Esophagus muscularis mucosa (tissue), 4 donors: ENCODE results near the gene MGAT1. TPM values are rescaled to one million over a fixed set of nuclear protein-coding genes. Genes with fewer than 3 reads are reported as not detected.

Experiments
- DNase-seq: peaks from one replicate; pipeline ENCODE4 v3.0.0-alpha.2; 2017; ENCODE audit errors: extremely low spot score
- H3K27ac ChIP-seq, 4 donors: fragments of 200-600 bp; sonication (generic); replicated peaks in 1 of 4; 1 replicate in 3 of 4; 2 replicates in 1 of 4; pipeline ENCODE4 v1.5.1; 2016 to 2019; ENCODE audit warnings: mild to moderate bottlenecking in 1 of 4
- H3K27me3 ChIP-seq, 4 donors: fragments of 200-600 bp; sonication (generic); one replicate each; pipeline versions ENCODE4 v1.5.1 to v1.6.0; 2016 to 2019
- H3K36me3 ChIP-seq, 4 donors: fragments of 200-600 bp; sonication (generic); one replicate each; pipeline ENCODE4 v1.5.1; 2016 to 2019
- H3K4me1 ChIP-seq, 4 donors: fragments of 200-600 bp; sonication (generic); one replicate each; pipeline ENCODE4 v1.5.1; 2016 to 2019
- H3K4me3 ChIP-seq, 4 donors: fragments of 200-600 bp; sonication (generic); 1 replicate in 2 of 4; 2 replicates in 2 of 4; pipeline ENCODE4 v1.5.1; 2016 to 2019; ENCODE audit warnings: mild to moderate bottlenecking in 4 of 4, moderate library complexity in 1 of 4
- H3K9me3 ChIP-seq, 4 donors: fragments of 200-600 bp; sonication (generic); 1 replicate in 3 of 4; 2 replicates in 1 of 4; pipeline ENCODE4 v1.5.1; 2016 to 2019
- EP300 ChIP-seq: sonication (generic); formaldehyde crosslinking; IDR thresholded peaks from one replicate; pipeline ENCODE4 v1.6.1; 2017; ENCODE audit warnings: antibody characterized with exemption
- POLR2A ChIP-seq: fragments of 450-650 bp; IDR thresholded peaks from one replicate; pipeline ENCODE4 v1.6.1; 2017; ENCODE audit warnings: antibody characterized with exemption, moderate library complexity, mild to moderate bottlenecking, low read depth
- POLR2AphosphoS5 ChIP-seq, 2 donors: sonication (generic); formaldehyde crosslinking; IDR thresholded peaks; one replicate each; pipeline ENCODE4 v1.6.1; 2017; ENCODE audit warnings: antibody characterized with exemption in 2 of 2
- WGBS: methylation state at CpG from one replicate; pipeline ENCODE4 v1.1.5; 2018; 5-methylcytosine and 5-hydroxymethylcytosine counted together
- intact Hi-C: fragments of 100-400 bp; cut with DNase I; formaldehyde crosslinking; loops from one replicate; pipeline ENCODE4 v1.15.1; 2023
- total RNA-seq, 4 donors: library from RNA; depleted of rRNA; stranded (reverse); fragments of >200 nt; gene quantifications; one replicate each; pipeline versions ENCODE4 v1.1.0 to v1.2.1, GENCODE V29; 2016
- TF ChIP-seq, protein P1 (sequence below), 3 experiments: fragments of 200-600 bp in 2 of 3; fragments of 450-650 bp in 1 of 3; sonication (generic) in 2 of 3; IDR thresholded peaks; one replicate each; pipeline ENCODE4 v1.5.1; 2017 to 2019; ENCODE audit warnings: antibody characterized with exemption in 3 of 3, mild to moderate bottlenecking in 2 of 3, moderate library complexity in 1 of 3

Gene MGAT1
- total RNA-seq, 4 donors from 2014 or later: 132 to 205 (median 190) TPM

DNA sequence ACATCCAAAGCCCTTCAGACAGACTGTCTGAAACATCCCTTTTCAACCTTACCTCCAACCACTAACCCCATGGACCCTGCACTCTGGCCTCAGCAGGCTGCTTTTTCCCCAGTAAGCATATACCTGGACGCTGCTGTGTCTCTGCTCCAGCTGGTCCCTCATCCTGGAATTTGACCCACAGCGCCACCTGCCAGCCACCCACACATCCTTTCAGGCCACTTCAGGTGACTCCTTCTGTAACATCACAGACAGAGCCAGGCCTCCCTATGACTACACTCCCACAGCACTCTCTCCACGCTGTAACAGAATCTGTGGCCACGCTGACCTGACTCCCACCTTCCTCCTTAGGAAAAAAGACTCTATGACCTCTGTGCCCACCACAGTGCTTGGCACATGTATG, 3.4 kb downstream of the MGAT1 start:
- Histone ChIP-seq H3K4me3 (peak overlapping the region in 2 of 4 donors; percentile 4 to 21), H3K9me3 (no peaks in the 10 kb centered on the region), H3K36me3 (peaks cover 0 to 32% (median 15%) of the 10 kb centered on the region in 4 donors), H3K4me1 (peaks cover 77 to 89% (median 82%) of the 10 kb centered on the region in 4 donors), H3K27ac (peak overlapping the region; percentile 97 to 100 (median 98)), H3K27me3 (no peaks in the 10 kb centered on the region)
- no peak for DNase-seq
- 73% methylated on average over 4 of the region's 4 CpGs for WGBS
- TF ChIP-seq EP300: no peak
- TF ChIP-seq, protein P1, sequence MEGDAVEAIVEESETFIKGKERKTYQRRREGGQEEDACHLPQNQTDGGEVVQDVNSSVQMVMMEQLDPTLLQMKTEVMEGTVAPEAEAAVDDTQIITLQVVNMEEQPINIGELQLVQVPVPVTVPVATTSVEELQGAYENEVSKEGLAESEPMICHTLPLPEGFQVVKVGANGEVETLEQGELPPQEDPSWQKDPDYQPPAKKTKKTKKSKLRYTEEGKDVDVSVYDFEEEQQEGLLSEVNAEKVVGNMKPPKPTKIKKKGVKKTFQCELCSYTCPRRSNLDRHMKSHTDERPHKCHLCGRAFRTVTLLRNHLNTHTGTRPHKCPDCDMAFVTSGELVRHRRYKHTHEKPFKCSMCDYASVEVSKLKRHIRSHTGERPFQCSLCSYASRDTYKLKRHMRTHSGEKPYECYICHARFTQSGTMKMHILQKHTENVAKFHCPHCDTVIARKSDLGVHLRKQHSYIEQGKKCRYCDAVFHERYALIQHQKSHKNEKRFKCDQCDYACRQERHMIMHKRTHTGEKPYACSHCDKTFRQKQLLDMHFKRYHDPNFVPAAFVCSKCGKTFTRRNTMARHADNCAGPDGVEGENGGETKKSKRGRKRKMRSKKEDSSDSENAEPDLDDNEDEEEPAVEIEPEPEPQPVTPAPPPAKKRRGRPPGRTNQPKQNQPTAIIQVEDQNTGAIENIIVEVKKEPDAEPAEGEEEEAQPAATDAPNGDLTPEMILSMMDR (IDR thresholded peaks at IDR 0.05): peak in 1 of 3 experiments; percentile 23
- no peak for TF ChIP-seq POLR2A
- no peak for TF ChIP-seq POLR2AphosphoS5 (IDR thresholded peaks at IDR 0.05)
- intact Hi-C loops: no loop called here

DNA sequence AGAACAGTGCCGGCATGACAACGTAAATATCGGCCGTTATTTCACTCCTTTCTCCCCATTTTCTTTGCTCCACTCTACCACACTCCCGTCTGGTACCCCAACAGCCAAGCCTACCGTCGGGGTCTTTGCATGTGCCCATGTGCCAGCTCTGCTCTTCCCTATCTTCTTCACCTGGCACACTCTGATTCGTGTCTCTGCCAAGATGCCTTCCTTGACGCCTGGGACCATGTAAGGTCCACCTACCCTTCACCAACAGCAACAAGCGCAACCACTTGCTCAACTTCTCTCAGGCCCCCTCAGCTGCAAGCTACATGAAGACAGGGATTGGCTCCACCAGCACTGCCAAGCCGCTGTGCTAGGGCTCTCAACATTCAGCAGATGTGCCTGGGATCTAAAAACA, 4.4 kb downstream of the MGAT1 start:
- Histone ChIP-seq H3K36me3 (peaks cover 0 to 39% (median 16%) of the 10 kb centered on the region in 4 donors), H3K9me3 (no peaks in the 10 kb centered on the region), H3K27ac (no peak overlapping the region), H3K4me3 (peak overlapping the region in 1 of 4 donors; percentile 2), H3K4me1 (peaks cover 67 to 89% (median 76%) of the 10 kb centered on the region in 4 donors), H3K27me3 (no peaks in the 10 kb centered on the region)
- DNase-seq: peak; percentile 53
- TF ChIP-seq POLR2A: no peak
- 91% methylated on average over 11 of the region's 11 CpGs for WGBS
- intact Hi-C loops: no loop called here

DNA sequence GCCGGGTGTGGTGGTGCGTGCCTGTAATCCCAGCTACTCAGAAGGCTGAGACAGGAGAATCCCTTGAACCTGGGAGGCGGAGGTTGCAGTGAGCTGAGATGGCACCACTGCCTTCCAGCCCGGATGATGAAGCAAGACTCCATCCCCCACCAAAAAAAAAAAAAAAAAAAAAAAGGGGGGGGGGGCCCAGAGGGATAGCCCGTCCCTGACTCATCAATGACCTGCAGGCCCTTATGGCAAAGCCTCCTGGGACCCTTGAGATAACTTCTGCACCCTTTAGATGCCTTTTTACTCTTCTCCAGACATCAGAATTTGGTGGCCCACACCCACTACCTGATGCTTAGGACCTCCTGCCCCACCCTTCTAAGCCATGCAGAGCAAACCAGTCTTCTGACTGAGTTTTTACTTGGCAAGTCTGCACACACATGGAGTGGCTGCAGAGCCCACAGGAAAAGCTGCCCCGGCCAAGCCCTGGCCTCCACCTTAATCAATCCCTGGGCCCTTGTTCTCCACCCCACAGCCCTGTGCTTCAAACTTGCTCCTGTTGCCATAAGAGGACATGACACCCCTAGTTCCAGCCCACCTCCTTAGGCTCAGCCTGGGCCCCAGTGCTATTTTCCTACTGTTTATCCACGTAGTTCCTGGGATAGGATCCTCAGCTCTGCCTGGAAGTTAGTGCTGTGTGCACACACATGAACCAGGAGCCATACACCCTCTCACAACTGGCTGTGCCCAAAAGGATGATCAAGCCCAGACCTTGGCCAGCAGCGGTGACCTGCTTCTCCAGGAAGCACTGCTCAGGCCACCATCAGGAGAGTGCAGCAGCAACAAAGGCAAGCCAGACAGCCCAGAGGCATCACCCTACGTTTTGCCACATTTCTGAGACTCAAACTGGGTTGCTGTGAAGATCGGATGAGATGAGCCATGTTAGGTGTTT, 5.1 kb downstream of the MGAT1 start:
- H3K4me1 ChIP-seq: peaks cover 68 to 91% (median 76%) of the 10 kb centered on the region in 4 donors
- DNase-seq: peak; percentile 14
- H3K36me3 ChIP-seq: peaks cover 2 to 46% (median 22%) of the 10 kb centered on the region in 4 donors
- no peaks in the 10 kb centered on the region for H3K27me3 ChIP-seq
- intact Hi-C loops: no loop called here
- WGBS: 83% methylated on average over 10 of the region's 10 CpGs
- no peak overlapping the region for H3K27ac ChIP-seq
- TF ChIP-seq EP300: no peak
- no peak for TF ChIP-seq POLR2AphosphoS5 (IDR thresholded peaks at IDR 0.05)
- H3K4me3 ChIP-seq: peak overlapping the region in 2 of 4 donors; percentile 2 to 3
- H3K9me3 ChIP-seq: no peaks in the 10 kb centered on the region

DNA sequence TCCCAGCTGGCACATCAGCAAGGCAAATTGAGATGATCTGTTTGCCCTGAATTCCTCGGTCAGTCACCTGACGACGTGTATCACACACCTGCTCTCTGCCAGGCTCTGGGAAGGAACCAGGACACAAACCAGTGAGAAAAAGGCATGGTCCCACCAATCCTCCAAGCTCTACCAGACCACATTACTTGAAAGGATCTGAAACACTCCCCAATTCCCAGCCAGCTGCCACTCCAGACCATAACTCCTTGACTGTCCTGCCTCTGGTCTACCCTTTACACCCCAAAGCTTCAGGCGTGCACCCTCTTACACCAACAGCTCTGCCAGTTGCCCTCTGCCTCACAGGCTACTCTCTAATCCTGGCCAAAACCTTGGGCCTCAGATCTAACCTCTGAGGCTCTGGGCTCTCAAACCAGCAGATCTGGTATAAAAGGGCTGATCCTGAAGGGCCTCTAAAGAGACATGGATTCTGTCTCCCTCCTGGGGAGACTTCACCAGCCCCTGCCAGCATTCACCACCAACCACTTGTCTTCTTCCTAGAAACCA, 6.8 kb downstream of the MGAT1 start:
- Histone ChIP-seq H3K27me3 (no peaks in the 10 kb centered on the region), H3K27ac (no peak overlapping the region), H3K4me3 (no peak overlapping the region), H3K36me3 (peaks cover 18 to 62% (median 39%) of the 10 kb centered on the region in 4 donors), H3K9me3 (no peaks in the 10 kb centered on the region), H3K4me1 (peaks cover 57 to 96% (median 71%) of the 10 kb centered on the region in 4 donors)
- TF ChIP-seq POLR2AphosphoS5 (IDR thresholded peaks at IDR 0.05) (no peak), POLR2A (no peak), EP300 (no peak)
- TF ChIP-seq, protein P1 (IDR thresholded peaks at IDR 0.05): no peak
- WGBS: 86% methylated on average over 4 of the region's 4 CpGs
- peak; percentile 77 for DNase-seq
- intact Hi-C loops: no loop called here

DNA sequence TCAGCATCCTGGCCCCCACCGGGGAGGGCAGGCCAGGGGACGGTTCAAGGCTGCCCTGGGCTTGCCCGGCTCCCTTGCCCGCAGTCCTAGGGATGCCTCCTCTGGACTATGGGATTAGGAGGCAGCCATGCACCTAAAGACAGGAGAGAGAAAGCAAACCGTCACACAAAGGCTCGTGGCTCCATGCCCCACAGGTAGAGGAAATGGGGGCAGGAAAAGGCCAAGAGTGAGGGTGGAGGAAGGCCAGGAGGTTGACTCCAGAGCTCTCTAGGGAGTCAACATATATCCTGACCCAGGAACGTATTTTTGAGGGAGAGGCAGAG, 9.7 kb downstream of the MGAT1 start:
- H3K4me3 ChIP-seq: no peak overlapping the region
- H3K36me3 ChIP-seq: peaks cover 38 to 86% (median 56%) of the 10 kb centered on the region in 4 donors
- peak; percentile 68 for DNase-seq
- no peaks in the 10 kb centered on the region for H3K27me3 ChIP-seq
- intact Hi-C loops: no loop called here
- TF ChIP-seq POLR2AphosphoS5 (IDR thresholded peaks at IDR 0.05): no peak
- TF ChIP-seq, protein P1 (IDR thresholded peaks at IDR 0.05): no peak
- TF ChIP-seq EP300: no peak
- no peak for TF ChIP-seq POLR2A
- 84% methylated on average over 7 of the region's 7 CpGs for WGBS
- peaks cover 31 to 89% (median 55%) of the 10 kb centered on the region in 4 donors for H3K4me1 ChIP-seq
- no peak overlapping the region for H3K27ac ChIP-seq
- no peaks in the 10 kb centered on the region for H3K9me3 ChIP-seq
